Fibroblast of lung (primary cell): Measurements from ENCODE around the gene CISD3.

Experiments
- EZH2 ChIP-seq: IDR thresholded peaks from 2 replicates; pipeline ENCODE4 v1.5.1; 2012; ENCODE audit warnings: low read length, control low read depth, mild to moderate bottlenecking; ENCODE audit errors: missing control alignments
- TF ChIP-seq, protein P1 (sequence below), 2 donors: IDR thresholded peaks in 1 of 2; conservative IDR thresholded peaks in 1 of 2; 1 replicate in 1 of 2; 2 replicates in 1 of 2; pipeline ENCODE4 v1.5.1; 2011 to 2012; ENCODE audit warnings: low read length in 2 of 2, control low read depth in 1 of 2, inconsistent platforms in 1 of 2, low read depth in 1 of 2, mild to moderate bottlenecking in 1 of 2

DNA sequence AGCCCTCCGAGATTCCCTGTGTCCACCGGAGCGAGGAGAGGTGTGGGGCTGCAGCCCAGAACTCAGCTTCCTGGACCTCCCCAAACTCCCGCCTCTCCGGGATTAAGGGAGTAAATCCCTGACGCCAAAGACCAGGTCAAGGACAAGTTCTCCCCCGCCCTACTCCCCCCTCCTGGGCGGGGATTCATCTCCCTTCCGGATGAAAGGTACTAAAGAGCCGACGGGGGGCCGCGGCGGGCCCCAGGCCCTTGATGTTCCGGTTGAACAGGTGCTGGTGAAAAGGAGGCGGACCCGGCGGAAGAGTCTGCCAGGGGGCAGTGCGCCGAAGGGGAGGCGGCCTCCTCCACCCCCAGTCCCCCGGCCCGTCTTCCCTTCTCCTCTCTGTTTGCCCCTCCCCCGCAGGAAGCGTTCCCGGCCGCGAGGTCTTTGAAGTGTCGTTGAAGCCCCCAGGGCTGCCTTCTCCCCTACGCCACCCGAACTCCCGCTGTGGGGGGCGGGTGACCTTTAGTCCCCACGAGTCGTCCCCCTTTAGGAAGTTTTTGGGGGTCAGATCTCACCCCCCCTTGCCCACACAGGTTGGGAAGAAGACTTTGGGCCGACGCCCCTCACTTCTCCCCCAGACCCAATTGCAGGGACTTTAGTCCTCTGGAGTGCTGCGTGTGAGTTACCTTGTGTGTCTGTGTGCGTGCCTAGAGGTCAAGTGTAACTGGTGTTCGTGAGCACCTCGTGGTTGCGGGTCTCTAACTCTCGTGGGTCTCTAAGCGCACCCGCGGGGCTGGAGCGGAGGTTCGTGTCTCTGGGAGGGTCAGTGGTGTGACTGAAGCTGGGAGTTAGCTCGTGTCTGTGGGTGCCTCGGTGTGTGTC lies 26.2 kb upstream of the CISD3 start:
- TF ChIP-seq, protein P1, sequence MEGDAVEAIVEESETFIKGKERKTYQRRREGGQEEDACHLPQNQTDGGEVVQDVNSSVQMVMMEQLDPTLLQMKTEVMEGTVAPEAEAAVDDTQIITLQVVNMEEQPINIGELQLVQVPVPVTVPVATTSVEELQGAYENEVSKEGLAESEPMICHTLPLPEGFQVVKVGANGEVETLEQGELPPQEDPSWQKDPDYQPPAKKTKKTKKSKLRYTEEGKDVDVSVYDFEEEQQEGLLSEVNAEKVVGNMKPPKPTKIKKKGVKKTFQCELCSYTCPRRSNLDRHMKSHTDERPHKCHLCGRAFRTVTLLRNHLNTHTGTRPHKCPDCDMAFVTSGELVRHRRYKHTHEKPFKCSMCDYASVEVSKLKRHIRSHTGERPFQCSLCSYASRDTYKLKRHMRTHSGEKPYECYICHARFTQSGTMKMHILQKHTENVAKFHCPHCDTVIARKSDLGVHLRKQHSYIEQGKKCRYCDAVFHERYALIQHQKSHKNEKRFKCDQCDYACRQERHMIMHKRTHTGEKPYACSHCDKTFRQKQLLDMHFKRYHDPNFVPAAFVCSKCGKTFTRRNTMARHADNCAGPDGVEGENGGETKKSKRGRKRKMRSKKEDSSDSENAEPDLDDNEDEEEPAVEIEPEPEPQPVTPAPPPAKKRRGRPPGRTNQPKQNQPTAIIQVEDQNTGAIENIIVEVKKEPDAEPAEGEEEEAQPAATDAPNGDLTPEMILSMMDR (conservative IDR thresholded peaks at IDR 0.05 in 1 of 2, IDR thresholded peaks at IDR 0.05 in 1 of 2; ENCODE audit: low read depth in 1 of 2, low read length in 2 of 2): no peak
- no peak for TF ChIP-seq EZH2
